Ramos (cell line): ENCODE measurements around the gene TUFT1.

Experiments
- in situ Hi-C: fragments of 300-500 bp; cut with MboI; formaldehyde crosslinking; loops from one replicate; pipeline ENCODE4 v1.14.3; 2022; ENCODE audit warnings: low sequenced_read_pairs; ENCODE audit not compliant: unreplicated experiment

TUFT1 gene

DNA sequence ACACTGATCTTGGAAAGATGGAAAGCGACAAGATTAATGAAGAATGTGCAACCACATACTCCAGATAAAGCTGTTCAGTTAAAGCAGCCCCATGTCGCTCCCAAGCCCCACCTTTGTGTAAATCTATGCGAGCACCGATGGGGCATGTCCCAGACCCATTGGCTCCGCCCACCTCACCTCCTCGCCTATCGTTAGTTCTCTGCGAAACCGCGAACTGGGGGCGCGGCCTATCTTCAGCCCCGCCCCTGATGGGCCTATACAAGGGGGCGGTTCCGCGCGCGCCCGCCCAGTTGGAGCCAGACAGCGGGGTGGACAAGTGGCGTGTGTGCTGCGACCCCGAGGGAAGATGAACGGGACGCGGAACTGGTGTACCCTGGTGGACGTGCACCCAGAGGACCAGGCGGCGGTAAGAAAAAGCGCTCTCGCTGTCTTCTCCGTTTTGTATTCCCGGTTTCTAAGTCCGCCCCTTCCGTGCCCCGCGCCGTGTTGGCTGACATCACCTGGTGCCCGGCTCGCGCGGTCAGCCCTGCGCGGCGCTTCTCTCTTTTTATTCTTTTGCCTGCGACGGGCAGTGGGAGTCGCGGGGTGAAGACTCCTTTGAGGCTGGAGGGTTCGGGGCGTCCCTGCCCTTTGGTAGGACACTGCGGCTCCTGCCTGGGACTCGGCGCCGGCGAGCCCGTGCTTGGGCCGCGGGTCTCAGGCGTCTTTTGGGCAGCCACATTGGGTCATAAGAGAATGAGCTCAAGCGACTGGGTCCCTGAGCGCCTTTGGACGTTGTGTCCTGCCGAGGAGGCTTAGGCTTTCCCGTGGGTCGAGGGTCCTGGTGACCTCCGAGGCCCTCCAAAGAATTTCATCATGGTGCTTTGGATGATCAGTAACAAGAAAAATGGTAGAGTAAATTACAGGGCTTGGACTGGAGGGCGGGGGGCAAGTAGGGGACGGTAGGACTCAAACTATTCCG is at the start of gene TUFT1:
TUFT1 (plus strand) TSS at position 289 of the 961 bp plus-strand sequence; CDS start at position 347, 58 bp downstream.
- in situ Hi-C loops: no loop called here

- in situ Hi-C loops: no loop called here
Measured at GRCh38 chr1:151491641-151492040, 48.5 kb upstream of the TUFT1 start.

DNA sequence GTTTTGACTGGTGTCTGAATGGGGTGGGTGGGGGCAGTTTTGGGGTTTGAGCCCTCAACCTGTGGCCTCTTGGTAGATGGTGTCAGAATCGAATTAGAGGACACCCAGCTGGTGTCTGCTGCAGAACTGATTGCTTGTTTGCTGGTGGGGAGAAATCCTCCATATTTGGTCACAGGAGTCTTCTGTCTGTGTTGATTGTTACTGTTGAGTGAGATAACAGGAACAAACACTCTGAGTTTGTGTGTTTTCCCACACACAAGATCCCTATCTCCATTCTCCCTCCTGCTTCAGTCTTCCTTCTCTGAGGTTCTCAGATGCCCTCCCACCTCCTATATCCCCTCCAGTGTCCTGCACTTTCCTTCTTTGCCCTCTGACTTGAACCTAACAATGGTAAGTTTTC is 48.0 kb upstream of the TUFT1 start:
- in situ Hi-C loops: no loop called here

- in situ Hi-C loops: no loop called here
Measured at GRCh38 chr1:151493042-151493441, 47.1 kb upstream of the TUFT1 start.

- in situ Hi-C loops: no loop called here
Measured at GRCh38 chr1:151494741-151495281, 45.3 kb upstream of the TUFT1 start.

DNA sequence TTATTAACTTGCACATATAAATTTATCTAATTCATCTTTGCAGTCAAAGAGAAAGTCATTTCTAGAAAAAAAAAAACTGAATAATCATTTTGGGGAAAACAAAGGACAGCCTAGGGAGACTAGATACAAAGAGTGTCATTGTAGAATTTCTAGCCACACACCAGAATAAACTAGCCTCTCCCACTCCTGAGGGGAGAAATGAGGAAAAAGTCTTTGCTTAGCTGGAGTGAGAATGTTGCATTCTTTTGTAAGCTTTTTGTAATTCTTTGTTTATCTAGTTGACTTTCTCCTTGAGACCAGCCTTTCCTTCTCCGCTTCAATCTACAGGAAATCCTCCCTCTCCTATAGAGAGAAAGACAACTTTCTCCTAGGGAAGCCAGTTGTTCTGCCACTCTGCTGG is 44.8 kb upstream of the TUFT1 start:
- in situ Hi-C loops: no loop called here

DNA sequence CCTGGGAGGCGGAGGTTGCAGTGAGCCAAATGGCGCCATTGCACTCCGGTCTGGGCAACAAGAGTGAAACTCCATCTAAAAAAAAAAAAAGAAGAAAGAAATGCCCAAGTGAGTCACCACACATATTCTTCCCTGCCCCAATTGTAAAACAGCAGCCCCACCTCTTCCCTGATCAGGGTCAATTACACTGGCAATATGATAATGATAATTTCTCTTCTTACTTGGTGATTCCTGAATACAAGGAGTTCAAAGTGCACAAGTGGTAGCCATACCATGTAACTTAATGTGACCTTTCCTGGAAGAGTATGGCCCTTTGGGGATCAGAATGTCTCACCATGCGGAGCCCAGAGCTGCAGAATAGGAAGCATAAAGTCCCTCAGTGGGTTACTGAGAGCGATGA is 40.7 kb upstream of the TUFT1 start:
- in situ Hi-C loops: no loop called here

- in situ Hi-C loops: no loop called here
Measured at GRCh38 chr1:151499930-151500329, 40.2 kb upstream of the TUFT1 start.

- in situ Hi-C loops: no loop called here
Measured at GRCh38 chr1:151501474-151501873, 38.6 kb upstream of the TUFT1 start.

DNA sequence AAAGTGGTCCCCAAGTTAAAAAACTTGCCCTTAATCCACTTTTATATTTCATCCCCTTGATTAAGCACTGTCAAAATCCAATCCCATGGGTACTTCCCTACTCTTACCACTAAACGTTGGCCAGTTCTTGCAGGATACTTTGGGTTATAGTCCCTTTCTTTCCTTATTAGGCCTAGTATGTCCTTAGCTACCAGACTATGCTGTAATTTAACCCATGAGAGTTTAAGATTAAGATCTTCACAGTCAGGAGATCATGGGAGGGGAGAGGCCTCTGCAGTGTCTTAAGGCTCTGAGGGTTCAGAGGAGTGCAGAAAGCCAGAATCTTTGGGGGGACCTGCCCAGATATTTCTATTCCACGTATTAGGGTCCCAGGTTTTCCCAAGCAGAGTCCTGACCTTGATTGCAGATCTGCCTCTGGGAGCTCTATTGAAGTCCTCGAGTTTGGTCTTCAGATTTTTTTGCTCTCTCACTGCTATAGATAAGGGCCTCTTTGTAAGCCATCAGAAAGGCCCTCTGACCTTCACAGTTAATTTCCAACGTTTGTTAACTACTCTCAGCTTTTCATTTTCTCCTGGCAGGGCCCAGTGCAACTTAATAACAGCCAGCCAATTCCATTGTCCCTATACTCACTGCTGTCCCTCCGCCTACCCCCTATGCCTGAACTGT is 37.9 kb upstream of the TUFT1 start:
- in situ Hi-C loops: no loop called here

GRCh38 chr1:151502859-151503780 is 37.0 kb upstream of the TUFT1 start:
- in situ Hi-C loops: no loop called here

- in situ Hi-C loops: no loop called here
Measured at GRCh38 chr1:151504252-151504651, 35.9 kb upstream of the TUFT1 start.

GRCh38 chr1:151504759-151505158 is 35.4 kb upstream of the TUFT1 start:
- in situ Hi-C loops: no loop called here

DNA sequence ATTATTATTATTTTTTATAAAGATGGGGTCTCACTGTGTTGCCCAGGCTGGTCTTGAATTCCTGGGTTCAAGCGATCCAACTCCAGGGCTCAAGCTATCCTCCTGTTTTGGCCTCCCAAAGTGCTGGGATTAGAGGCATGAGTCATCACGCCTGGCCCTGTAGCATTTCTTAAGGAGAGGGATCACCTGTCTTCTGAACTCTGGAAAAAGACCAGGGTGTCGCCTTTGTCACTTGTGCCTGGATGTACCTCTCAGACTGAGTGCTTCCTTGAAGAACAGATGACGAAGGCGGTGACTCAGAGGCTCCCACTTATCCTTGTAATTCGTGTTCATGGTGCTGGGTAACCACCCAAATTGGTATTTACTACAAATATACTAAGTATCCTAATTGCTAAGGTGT is 31.3 kb upstream of the TUFT1 start:
- in situ Hi-C loops: no loop called here

- in situ Hi-C loops: no loop called here
Measured at GRCh38 chr1:151509350-151510019, 30.6 kb upstream of the TUFT1 start.

- in situ Hi-C loops: no loop called here
Measured at GRCh38 chr1:151510020-151510405, 30.1 kb upstream of the TUFT1 start.

- in situ Hi-C loops: no loop called here
Measured at GRCh38 chr1:151510614-151510956, 29.5 kb upstream of the TUFT1 start.

DNA sequence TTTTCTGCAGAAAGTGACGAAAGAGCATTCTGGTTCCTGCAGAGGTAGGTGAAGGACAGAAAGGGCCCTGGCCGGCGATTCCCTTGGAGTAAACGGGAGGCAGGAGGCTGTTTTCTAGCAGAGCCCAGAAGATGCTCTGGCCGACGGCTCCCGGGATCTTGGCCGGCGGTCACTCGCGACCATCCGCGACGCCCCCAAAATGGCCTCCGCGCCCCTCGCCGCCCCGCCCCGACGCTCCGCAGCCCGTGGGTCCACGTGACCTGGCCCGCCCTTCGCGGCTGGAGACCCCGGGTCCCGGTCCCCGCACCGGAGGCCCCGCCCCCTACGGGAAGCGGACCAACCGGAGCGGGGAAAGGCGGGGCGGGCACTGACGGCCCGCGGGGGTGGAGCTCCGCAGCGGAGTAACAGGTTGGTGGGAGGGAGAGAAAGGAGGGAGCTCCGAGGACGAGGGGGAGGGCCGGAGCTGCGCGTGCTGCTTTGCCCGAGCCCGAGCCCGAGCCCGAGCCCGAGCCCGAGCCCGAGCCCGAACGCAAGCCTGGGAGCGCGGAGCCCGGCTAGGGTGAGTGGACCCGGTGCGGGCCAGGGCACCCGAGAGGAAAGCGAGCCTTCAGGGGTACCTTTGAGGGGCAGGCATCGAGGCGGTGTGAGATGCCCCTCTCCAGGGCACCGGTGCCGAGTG is 29.0 kb upstream of the TUFT1 start, which contains the start of gene CGN:
CGN (plus strand) TSS at position 431 of the 679 bp plus-strand sequence. CDS start 7,133 bp downstream, outside the sequence.
- in situ Hi-C loops: no loop called here

DNA sequence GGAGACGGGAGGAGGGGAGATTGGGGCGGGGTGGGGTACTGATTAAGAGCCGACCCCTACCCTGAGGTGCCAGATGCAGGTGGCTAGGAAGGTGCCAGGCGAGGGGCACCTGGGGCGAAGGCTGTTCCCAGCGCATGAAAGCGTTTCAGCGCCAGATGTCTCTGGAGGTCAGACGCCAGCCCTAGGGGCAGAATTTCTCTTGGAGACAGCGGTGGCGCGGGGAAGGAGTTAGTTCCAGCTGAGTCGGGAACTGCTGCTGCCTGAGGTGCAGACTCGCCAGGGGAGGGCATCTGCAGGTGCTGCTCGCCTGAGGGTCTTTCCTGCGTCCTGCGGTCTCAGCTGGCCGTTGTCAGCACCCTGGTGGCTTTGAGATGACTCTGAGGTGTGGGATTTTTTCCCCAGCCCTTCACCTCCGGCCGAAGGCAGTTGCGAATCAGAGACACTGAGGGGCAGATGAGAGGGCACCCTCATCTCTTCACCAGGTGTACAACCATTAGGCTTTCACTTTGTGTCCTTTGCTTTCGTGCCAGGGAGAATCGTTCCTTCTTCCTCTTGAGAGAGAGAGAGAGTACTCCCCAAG is 28.4 kb upstream of the TUFT1 start:
- in situ Hi-C loops: no loop called here
